Measurements from ENCODE around the gene DLK1. TPM values are rescaled to one million over a fixed set of nuclear protein-coding genes. Genes with fewer than 3 reads are reported as not detected.

The DLK1 gene
- polyA plus RNA-seq, 1 donor (not counting 4 experiments of a cell fraction or from before 2014, with no cell fraction given): not detected

- H4K20me1 ChIP-seq (ENCODE audit: control insufficient read depth, extremely low read depth, insufficient read depth, low read length): no peaks in the 10 kb centered on the region
- TF ChIP-seq, protein P1, sequence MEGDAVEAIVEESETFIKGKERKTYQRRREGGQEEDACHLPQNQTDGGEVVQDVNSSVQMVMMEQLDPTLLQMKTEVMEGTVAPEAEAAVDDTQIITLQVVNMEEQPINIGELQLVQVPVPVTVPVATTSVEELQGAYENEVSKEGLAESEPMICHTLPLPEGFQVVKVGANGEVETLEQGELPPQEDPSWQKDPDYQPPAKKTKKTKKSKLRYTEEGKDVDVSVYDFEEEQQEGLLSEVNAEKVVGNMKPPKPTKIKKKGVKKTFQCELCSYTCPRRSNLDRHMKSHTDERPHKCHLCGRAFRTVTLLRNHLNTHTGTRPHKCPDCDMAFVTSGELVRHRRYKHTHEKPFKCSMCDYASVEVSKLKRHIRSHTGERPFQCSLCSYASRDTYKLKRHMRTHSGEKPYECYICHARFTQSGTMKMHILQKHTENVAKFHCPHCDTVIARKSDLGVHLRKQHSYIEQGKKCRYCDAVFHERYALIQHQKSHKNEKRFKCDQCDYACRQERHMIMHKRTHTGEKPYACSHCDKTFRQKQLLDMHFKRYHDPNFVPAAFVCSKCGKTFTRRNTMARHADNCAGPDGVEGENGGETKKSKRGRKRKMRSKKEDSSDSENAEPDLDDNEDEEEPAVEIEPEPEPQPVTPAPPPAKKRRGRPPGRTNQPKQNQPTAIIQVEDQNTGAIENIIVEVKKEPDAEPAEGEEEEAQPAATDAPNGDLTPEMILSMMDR (optimal IDR thresholded peaks at IDR 0.05 in 1 of 3, IDR thresholded peaks at IDR 0.05 in 1 of 3, conservative IDR thresholded peaks at IDR 0.05 in 1 of 3; ENCODE audit: extremely low read depth in 1 of 3, insufficient read depth in 2 of 3, low read length in 3 of 3): no peak
- TF ChIP-seq EZH2 (IDR thresholded peaks at IDR 0.05; ENCODE audit: low read length): no peak
- H3K9ac ChIP-seq (ENCODE audit: control insufficient read depth, extremely low read depth, insufficient read depth, low read length): no peak overlapping the region
- H3K79me2 ChIP-seq (ENCODE audit: control insufficient read depth, insufficient read depth, low read length): no peaks in the 10 kb centered on the region
- no peaks in the 10 kb centered on the region for H3K9me3 ChIP-seq (ENCODE audit: control insufficient read depth, low read depth, low read length)
- no peak overlapping the region for H3K4me2 ChIP-seq (ENCODE audit: control insufficient read depth, extremely low read depth, insufficient read depth, low read depth, low read length)
- H2AFZ ChIP-seq (ENCODE audit: control insufficient read depth, low read length): no peak overlapping the region
- no peak overlapping the region for H3K4me3 ChIP-seq (ENCODE audit: control insufficient read depth in 2 of 3, extremely low read depth in 1 of 3, insufficient read depth in 2 of 3, low read depth in 1 of 3, low read length in 3 of 3)
- no peak overlapping the region for H3K27ac ChIP-seq (ENCODE audit: control insufficient read depth, insufficient read depth, low read length)
- peaks cover 22% of the 10 kb centered on the region for H3K4me1 ChIP-seq (ENCODE audit: control insufficient read depth, extremely low read depth, insufficient read depth, low read length)
- H3K36me3 ChIP-seq (ENCODE audit: control insufficient read depth in 2 of 2, extremely low read depth in 1 of 2, insufficient read depth in 2 of 2, low read length in 2 of 2): no peaks in the 10 kb centered on the region
- DNase-seq (ENCODE audit: low read depth, low spot score) (no peak), FAIRE-seq (no peak)
- dilution Hi-C loops (cut with MboI; ENCODE audit: extremely low pct_ligation_motif_present, low sequenced_read_pairs): no loop called here
- no peaks in the 10 kb centered on the region for H3K9me1 ChIP-seq (ENCODE audit: control insufficient read depth, extremely low read depth, insufficient read depth, low read length)
- H3K27me3 ChIP-seq (ENCODE audit: control insufficient read depth, extremely low read depth, insufficient read depth, low read length): peaks cover 8% of the 10 kb centered on the region
These were observed 47.5 kb upstream of the DLK1 start for GRCh38 chr14:100679153-100679552.

DNA sequence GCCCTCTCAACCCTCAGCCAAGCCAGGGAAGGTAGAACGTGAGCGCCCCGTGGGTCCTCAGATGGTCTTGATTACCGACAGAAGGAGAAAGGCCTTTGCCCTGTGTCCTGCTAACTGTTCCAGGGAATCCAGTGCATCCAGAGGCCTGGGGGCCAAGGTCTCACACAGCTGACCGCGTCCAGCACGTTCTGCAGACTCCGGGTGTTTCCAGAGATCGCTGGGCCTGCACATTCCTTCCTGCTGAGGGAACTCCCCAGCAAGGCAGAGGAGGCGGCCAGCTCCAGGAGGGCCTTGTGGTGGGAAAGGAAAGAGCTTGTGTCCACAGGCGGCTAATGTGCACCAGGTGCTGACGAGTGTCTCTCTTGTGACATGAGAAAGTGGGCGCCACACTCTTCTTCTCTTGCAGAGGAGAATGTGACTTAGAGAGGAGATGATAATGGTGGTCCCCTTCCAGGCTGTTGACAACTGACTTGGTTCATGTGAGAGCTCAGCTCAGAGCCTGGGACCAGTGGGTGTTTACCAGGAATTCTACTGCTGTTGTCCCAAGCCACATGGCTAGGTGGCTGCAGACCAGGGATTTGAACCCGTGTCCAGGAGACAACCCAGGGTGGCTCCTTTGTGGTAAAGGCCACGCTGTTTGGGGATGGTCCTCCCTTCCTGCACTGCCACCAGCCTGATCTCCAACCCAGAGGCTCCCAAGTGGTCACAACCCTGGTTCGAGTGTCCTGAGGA lies 46.8 kb upstream of the DLK1 start:
- no peaks in the 10 kb centered on the region for H3K9me1 ChIP-seq (ENCODE audit: control insufficient read depth, extremely low read depth, insufficient read depth, low read length)
- dilution Hi-C loops (cut with MboI; ENCODE audit: extremely low pct_ligation_motif_present, low sequenced_read_pairs): no loop called here
- H3K79me2 ChIP-seq (ENCODE audit: control insufficient read depth, insufficient read depth, low read length): no peaks in the 10 kb centered on the region
- H3K9ac ChIP-seq (ENCODE audit: control insufficient read depth, extremely low read depth, insufficient read depth, low read length): no peak overlapping the region
- no peak for DNase-seq (ENCODE audit: low read depth, low spot score)
- no peak overlapping the region for H3K4me2 ChIP-seq (ENCODE audit: control insufficient read depth, extremely low read depth, insufficient read depth, low read depth, low read length)
- peaks cover 22% of the 10 kb centered on the region for H3K4me1 ChIP-seq (ENCODE audit: control insufficient read depth, extremely low read depth, insufficient read depth, low read length)
- no peak for TF ChIP-seq EZH2 (IDR thresholded peaks at IDR 0.05; ENCODE audit: low read length)
- TF ChIP-seq, protein P1 (optimal IDR thresholded peaks at IDR 0.05 in 1 of 3, IDR thresholded peaks at IDR 0.05 in 1 of 3, conservative IDR thresholded peaks at IDR 0.05 in 1 of 3; ENCODE audit: extremely low read depth in 1 of 3, insufficient read depth in 2 of 3, low read length in 3 of 3): no peak
- no peak overlapping the region for H2AFZ ChIP-seq (ENCODE audit: control insufficient read depth, low read length)
- H3K27me3 ChIP-seq (ENCODE audit: control insufficient read depth, extremely low read depth, insufficient read depth, low read length): peaks cover 8% of the 10 kb centered on the region
- no peak overlapping the region for H3K4me3 ChIP-seq (ENCODE audit: control insufficient read depth in 2 of 3, extremely low read depth in 1 of 3, insufficient read depth in 2 of 3, low read depth in 1 of 3, low read length in 3 of 3)
- H4K20me1 ChIP-seq (ENCODE audit: control insufficient read depth, extremely low read depth, insufficient read depth, low read length): no peaks in the 10 kb centered on the region
- H3K36me3 ChIP-seq (ENCODE audit: control insufficient read depth in 2 of 2, extremely low read depth in 1 of 2, insufficient read depth in 2 of 2, low read length in 2 of 2): no peaks in the 10 kb centered on the region
- H3K27ac ChIP-seq (ENCODE audit: control insufficient read depth, insufficient read depth, low read length): no peak overlapping the region
- no peak for FAIRE-seq
- no peaks in the 10 kb centered on the region for H3K9me3 ChIP-seq (ENCODE audit: control insufficient read depth, low read depth, low read length)
